Thymus (tissue), 14 donors: ENCODE data around the gene FAAP20. TPM values are rescaled to one million over a fixed set of nuclear protein-coding genes. Genes with fewer than 3 reads are reported as not detected.

ENCODE experiments used
- DNase-seq, 9 donors: peaks; one replicate each; pipeline ENCODE4 v3.0.0-alpha.2; 2013; ENCODE audit warnings: low spot score in 9 of 9, low read depth in 6 of 9, missing footprints in 1 of 9
- H3K27ac ChIP-seq, 2 donors: one replicate each; pipeline ENCODE4 v1.5.1; 2013; ENCODE audit warnings: control low read depth in 1 of 2, low read depth in 1 of 2, low read length in 1 of 2, mild to moderate bottlenecking in 1 of 2, moderate library complexity in 1 of 2
- H3K27me3 ChIP-seq, 2 donors: one replicate each; pipeline ENCODE4 v1.5.1; 2013; ENCODE audit warnings: low read length in 1 of 2; ENCODE audit not compliant: control insufficient read depth in 2 of 2, insufficient read depth in 1 of 2
- H3K36me3 ChIP-seq, 2 donors: one replicate each; pipeline ENCODE4 v1.5.1; 2013; ENCODE audit warnings: low read length in 1 of 2, mild to moderate bottlenecking in 1 of 2, moderate library complexity in 1 of 2; ENCODE audit not compliant: control insufficient read depth in 2 of 2, insufficient read depth in 2 of 2
- H3K4me1 ChIP-seq, 2 donors: one replicate each; pipeline ENCODE4 v1.5.1; 2013; ENCODE audit warnings: low read length in 2 of 2; ENCODE audit not compliant: control insufficient read depth in 2 of 2, insufficient read depth in 2 of 2
- H3K4me3 ChIP-seq, 2 donors: one replicate each; pipeline ENCODE4 v1.5.1; 2013; ENCODE audit warnings: low read length in 2 of 2, control low read depth in 1 of 2, mild to moderate bottlenecking in 1 of 2
- H3K9me3 ChIP-seq, 2 donors: one replicate each; pipeline ENCODE4 v1.5.1; 2013; ENCODE audit warnings: low read length in 1 of 2, mild to moderate bottlenecking in 1 of 2; ENCODE audit not compliant: control insufficient read depth in 2 of 2, insufficient read depth in 1 of 2
- WGBS: extraction: QIAGEN DNeasy Blood & Tissue Kit; methylation state at CpG from one replicate; pipeline ENCODE4 v1.1.7; 2013; 5-methylcytosine and 5-hydroxymethylcytosine counted together
- long read RNA-seq, 10 donors: transcript quantifications; one replicate each; lab custom pipeline, GENCODE V29; 2026
- polyA plus RNA-seq: library from polyadenylated mRNA; stranded (reverse); fragments of 200-250 nt; gene quantifications from one replicate; pipeline ENCODE4 v1.2.3, GENCODE V29; 2013
- total RNA-seq: library from RNA; stranded (reverse); fragments of 120-200 nt; gene quantifications from one replicate; pipeline ENCODE4 v1.2.4, GENCODE V29; 2013
- donor health status: healthy.

Gene FAAP20
- total RNA-seq (20.4 TPM), polyA plus RNA-seq (125 TPM)
- long read RNA-seq, donor 1, partial matches to known transcripts: 0 of 4 reads
- long read RNA-seq, donor 1, other reads (novel, unspliced or antisense): 0 of 4 reads
- long read RNA-seq, donor 2, transcript FAAP20-202 (4 exons, 729 nt): major isoform, 33 of 58 reads
- long read RNA-seq, donor 2, transcript FAAP20-212 (3 exons, 701 nt): minor isoform, 12 of 58 reads
- long read RNA-seq, donor 2, transcript FAAP20-201 (3 exons, 569 nt): minor isoform, 5 of 58 reads
- long read RNA-seq, donor 2, partial matches to known transcripts: 0 of 58 reads
- long read RNA-seq, donor 2, other reads (novel, unspliced or antisense): 6 of 58 reads
- long read RNA-seq, donor 3, full-length matches to known transcripts: 31 of 41 reads
- long read RNA-seq, donor 3, partial matches to known transcripts: 10 of 41 reads
- long read RNA-seq, donor 3, other reads (novel, unspliced or antisense): 0 of 41 reads
- long read RNA-seq, donor 4, full-length matches to known transcripts: 22 of 22 reads
- long read RNA-seq, donor 4, partial matches to known transcripts: 0 of 22 reads
- long read RNA-seq, donor 4, other reads (novel, unspliced or antisense): 0 of 22 reads
- long read RNA-seq, donor 5, full-length matches to known transcripts: 55 of 62 reads
- long read RNA-seq, donor 5, partial matches to known transcripts: 7 of 62 reads
- long read RNA-seq, donor 5, other reads (novel, unspliced or antisense): 0 of 62 reads
- long read RNA-seq, donor 6, full-length matches to known transcripts: 31 of 31 reads
- long read RNA-seq, donor 6, partial matches to known transcripts: 0 of 31 reads
- long read RNA-seq, donor 6, other reads (novel, unspliced or antisense): 0 of 31 reads
- long read RNA-seq, donor 7, full-length matches to known transcripts: 22 of 32 reads
- long read RNA-seq, donor 7, partial matches to known transcripts: 10 of 32 reads
- long read RNA-seq, donor 7, other reads (novel, unspliced or antisense): 0 of 32 reads
- long read RNA-seq, donor 8, full-length matches to known transcripts: 21 of 21 reads
- long read RNA-seq, donor 8, partial matches to known transcripts: 0 of 21 reads
- long read RNA-seq, donor 8, other reads (novel, unspliced or antisense): 0 of 21 reads
- long read RNA-seq, donor 9, transcript FAAP20-202 (4 exons, 729 nt): major isoform, 13 of 19 reads
- long read RNA-seq, donor 9, partial matches to known transcripts: 0 of 19 reads
- long read RNA-seq, donor 9, other reads (novel, unspliced or antisense): 0 of 19 reads
- long read RNA-seq, donor 10, full-length matches to known transcripts: 24 of 24 reads
- long read RNA-seq, donor 10, partial matches to known transcripts: 0 of 24 reads
- long read RNA-seq, donor 10, other reads (novel, unspliced or antisense): 0 of 24 reads

GRCh38 chr1:2194319-2194897 is at the start of gene FAAP20:
Gene FAAP20, minus strand, starts transcription at chr1:2194772. Its CDS starts 23 bp downstream, at chr1:2194749.
- WGBS: 2% methylated on average over 63 of the region's 63 CpGs
- DNase-seq: no peak
- Histone ChIP-seq H3K27ac (peak within 1 kb of the TSS; percentile 94 to 95), H3K36me3 (peaks cover 0 to 10% of the 10 kb centered on the region in 2 donors), H3K4me3 (peak within 1 kb of the TSS; percentile 55 to 79), H3K9me3 (peaks cover 2 to 5% of the 10 kb centered on the region in 2 donors), H3K27me3 (no peaks in the 10 kb centered on the region), H3K4me1 (peaks cover 28 to 62% of the 10 kb centered on the region in 2 donors)

GRCh38 chr1:2242814-2243725 is 48.5 kb upstream of the FAAP20 start:
- Histone ChIP-seq H3K27me3 (peaks cover 0 to 4% of the 10 kb centered on the region in 2 donors), H3K27ac (peak overlapping the region in 1 of 2 donors; percentile 17), H3K9me3 (peaks cover 0 to 4% of the 10 kb centered on the region in 2 donors), H3K4me1 (peaks cover 6 to 63% of the 10 kb centered on the region in 2 donors), H3K36me3 (peaks cover 3 to 11% of the 10 kb centered on the region in 2 donors), H3K4me3 (no peak overlapping the region)
- no peak for DNase-seq
- WGBS: 90% methylated on average over 33 of the region's 33 CpGs

GRCh38 chr1:2241820-2242219 is 47.2 kb upstream of the FAAP20 start:
- peaks cover 0 to 11% of the 10 kb centered on the region in 2 donors for H3K36me3 ChIP-seq
- WGBS: 95% methylated on average over 13 of the region's 13 CpGs

GRCh38 chr1:2240270-2241156 is 45.9 kb upstream of the FAAP20 start:
- no peak for DNase-seq
- WGBS: 84% methylated on average over 30 of the region's 30 CpGs
- H3K27ac ChIP-seq: no peak overlapping the region
- peaks cover 24 to 63% of the 10 kb centered on the region in 2 donors for H3K4me1 ChIP-seq
- H3K27me3 ChIP-seq: no peaks in the 10 kb centered on the region
- peaks cover 0 to 11% of the 10 kb centered on the region in 2 donors for H3K36me3 ChIP-seq
- peaks cover 0 to 5% of the 10 kb centered on the region in 2 donors for H3K9me3 ChIP-seq
- no peak overlapping the region for H3K4me3 ChIP-seq

More at GRCh38 chr1:2241820-2242219, 47.2 kb upstream of the FAAP20 start:
- Histone ChIP-seq H3K4me1 (peaks cover 18 to 63% of the 10 kb centered on the region in 2 donors), H3K27ac (peak overlapping the region in 1 of 2 donors; percentile 36), H3K27me3 (peaks cover 0 to 4% of the 10 kb centered on the region in 2 donors), H3K4me3 (no peak overlapping the region), H3K9me3 (peaks cover 0 to 5% of the 10 kb centered on the region in 2 donors)
- no peak for DNase-seq

- DNase-seq: no peak
- Histone ChIP-seq H3K4me3 (no peak overlapping the region), H3K27ac (peak overlapping the region in 1 of 2 donors; percentile 42), H3K27me3 (peaks cover 0 to 1% of the 10 kb centered on the region in 2 donors), H3K4me1 (peaks cover 24 to 73% of the 10 kb centered on the region in 2 donors), H3K36me3 (peaks cover 0 to 11% of the 10 kb centered on the region in 2 donors), H3K9me3 (peaks cover 0 to 5% of the 10 kb centered on the region in 2 donors)
- 97% methylated on average over 30 of the region's 30 CpGs for WGBS
Observed at GRCh38 chr1:2239384-2239985, 44.9 kb upstream of the FAAP20 start.

GRCh38 chr1:2239013-2239370 is 44.4 kb upstream of the FAAP20 start:
- no peak for DNase-seq
- H3K27ac ChIP-seq: peak overlapping the region in 1 of 2 donors; percentile 42
- WGBS: 96% methylated on average over 6 of the region's 6 CpGs

More at GRCh38 chr1:2239013-2239370, 44.4 kb upstream of the FAAP20 start:
- H3K9me3 ChIP-seq: peaks cover 0 to 5% of the 10 kb centered on the region in 2 donors
- H3K27me3 ChIP-seq: peaks cover 0 to 6% of the 10 kb centered on the region in 2 donors
- H3K4me1 ChIP-seq: peaks cover 27 to 78% of the 10 kb centered on the region in 2 donors
- no peak overlapping the region for H3K4me3 ChIP-seq
- H3K36me3 ChIP-seq: peaks cover 0 to 11% of the 10 kb centered on the region in 2 donors
